HG03039 (cell line): ENCODE measurements around the gene OOSP3.
"Not testable (repeated sequence)": the region's sequence is repeated elsewhere in the genome, so short reads cannot be mapped to it uniquely, and the experiment has no call there.

Experiments used
- ATAC-seq: cut with Tn5 transposase; IDR thresholded peaks from one replicate; pipeline ENCODE4 v1.9.1; 2021; ENCODE audit warnings: mild to moderate bottlenecking, moderate library complexity; ENCODE audit not compliant: unreplicated experiment

Gene OOSP3, protein sequence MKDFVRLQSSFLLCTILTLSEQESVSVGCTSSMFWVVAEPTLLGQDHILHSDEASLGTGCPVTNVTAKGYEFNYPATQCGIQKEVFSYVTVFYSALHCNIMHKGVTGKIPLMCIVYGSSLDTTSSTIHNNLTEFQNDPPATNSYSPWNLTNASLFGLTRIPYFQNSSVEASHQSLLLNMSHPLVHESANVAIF

DNA sequence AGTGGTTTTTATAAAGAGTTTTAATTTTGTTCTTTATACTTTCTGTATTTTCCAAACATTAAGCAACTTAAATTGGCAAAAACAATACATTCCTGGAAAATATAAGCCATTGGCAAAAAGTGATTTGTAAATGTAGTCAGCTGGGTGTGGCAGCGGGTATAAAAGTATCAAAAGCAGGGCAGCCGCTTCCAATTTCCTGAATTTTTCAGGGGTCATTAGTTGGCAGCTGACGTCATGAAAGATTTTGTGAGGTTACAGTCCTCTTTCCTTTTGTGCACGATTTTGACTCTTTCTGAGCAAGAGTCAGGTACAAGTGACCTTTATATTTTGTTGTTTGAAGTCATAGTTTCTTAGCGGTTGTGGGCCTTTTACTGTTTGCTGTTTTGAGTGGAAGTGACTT lies at the start of gene OOSP3:
Gene OOSP3, plus strand, starts transcription at position 208 of the 400 bp plus-strand sequence. Its CDS starts 27 bp downstream, at position 235.
- no peak for ATAC-seq

DNA sequence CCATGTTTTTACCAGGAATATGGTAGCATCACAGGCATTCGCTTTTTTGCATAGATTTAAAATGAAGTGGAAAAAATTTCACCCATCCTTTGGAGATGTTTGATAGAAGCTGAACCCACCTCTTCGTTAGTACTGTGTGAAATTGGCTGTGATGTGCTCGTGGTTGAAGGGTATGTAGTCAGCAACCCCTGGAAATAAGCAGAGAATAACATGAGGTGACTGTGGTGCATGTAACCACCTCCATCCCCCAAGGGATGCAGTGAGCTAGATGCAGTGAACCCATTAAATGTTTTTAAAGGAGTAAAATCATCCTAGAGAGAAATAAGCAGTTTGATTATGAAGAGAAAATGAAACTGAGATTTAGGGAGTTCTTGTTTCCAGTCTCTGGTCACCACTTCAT lies 49.2 kb upstream of the OOSP3 start:
- no peak for ATAC-seq

DNA sequence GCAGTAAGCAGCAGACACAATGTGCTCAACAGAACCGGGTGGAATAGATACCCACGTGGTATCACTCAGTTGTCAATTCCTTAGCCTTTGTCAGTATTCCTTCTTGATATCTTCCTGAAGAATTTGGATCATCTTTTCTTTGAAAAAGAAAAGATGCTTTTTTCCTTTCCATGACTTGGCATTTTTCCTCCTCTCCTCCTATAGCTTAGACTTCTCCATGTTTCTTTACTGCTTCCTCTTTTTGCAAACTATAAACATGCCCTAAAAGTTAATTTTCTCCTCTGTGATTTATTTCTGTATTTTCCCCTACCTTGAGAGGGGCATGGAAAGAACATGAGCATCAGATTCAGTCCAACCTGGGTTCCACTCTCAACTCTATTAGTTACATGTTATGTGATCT lies 45.0 kb upstream of the OOSP3 start:
- no peak for ATAC-seq

DNA sequence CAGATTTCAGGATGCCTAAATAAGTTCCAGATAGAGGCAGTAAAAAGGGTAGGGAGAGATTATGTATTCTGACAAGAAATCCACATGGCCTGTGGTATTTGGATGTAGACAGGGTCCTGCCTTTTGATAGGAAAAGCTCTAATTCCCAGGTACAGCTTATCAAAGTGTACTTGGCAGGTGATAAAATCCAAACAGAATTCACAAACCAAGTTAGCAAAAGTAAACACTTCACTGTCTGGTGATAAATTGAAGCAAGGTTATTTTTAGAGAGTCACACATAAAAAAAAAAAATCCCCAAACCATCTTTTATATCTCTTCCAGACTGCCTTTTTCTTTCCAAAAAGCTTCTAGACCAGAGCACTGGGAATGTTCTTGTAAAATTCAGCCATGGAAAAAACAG lies 39.0 kb upstream of the OOSP3 start:
- no peak for ATAC-seq

DNA sequence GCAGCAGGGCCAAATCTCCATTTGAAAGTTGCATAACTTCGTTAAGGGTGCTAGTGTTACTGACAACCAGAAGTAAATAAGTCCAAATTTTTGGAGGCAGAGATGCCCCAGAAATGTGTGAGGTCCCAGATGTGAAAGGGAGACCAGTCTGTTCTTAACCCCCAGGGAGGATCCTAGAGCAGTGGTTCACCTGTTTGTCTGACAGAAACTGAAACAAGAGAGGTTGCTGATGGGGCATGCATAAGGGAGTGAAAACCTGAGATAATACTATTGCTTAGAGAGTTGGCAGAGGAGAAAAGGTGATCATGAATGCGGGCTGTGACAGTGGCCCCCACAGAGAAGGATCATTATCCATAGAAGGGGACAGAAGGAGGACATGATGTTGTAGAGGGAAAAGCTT lies 37.1 kb upstream of the OOSP3 start:
- ATAC-seq, result no peak

DNA sequence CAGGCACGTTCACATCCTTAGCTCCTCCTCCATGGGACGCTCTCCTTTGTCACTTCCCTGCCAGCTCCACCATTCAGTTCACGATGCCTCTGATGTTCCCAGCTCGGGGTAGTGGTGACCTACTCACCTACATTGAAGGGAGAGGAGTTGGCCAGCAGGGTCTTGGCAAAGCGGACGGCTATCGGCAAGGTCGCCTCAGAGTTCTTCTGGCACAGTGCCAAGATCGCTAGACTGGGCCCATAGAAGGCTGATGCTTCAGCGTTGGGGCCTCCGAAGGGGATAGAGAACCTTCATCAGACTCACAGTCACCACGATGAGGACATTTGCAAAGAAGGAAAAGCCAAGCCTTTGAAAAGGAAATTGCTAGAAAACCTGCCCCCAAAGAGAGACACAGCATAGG lies 36.3 kb upstream of the OOSP3 start:
- ATAC-seq, result no peak

DNA sequence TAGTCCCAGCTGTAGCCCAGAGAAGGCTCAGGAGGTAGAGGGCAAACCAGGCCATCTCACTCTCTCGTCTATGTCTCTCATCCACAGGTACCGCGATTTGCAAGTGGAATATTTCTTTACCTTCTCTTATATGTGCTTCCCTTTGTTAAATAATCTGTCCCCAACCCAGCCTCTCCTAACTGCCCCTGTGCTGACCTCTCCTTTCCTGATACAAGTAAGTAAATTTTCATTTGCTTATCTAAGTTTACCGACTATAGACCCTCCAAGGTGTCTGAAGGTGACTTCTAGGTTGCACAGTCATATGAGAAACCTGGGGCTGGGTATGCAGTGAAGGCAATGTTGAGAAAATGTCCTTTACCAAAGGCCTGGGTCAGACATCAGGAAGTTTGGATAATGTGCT lies 33.2 kb upstream of the OOSP3 start, which contains the start of gene CBLIF:
Gene CBLIF, minus strand, starts transcription at position 101 of the 400 bp plus-strand sequence. Its CDS starts 46 bp downstream, at position 55.
- ATAC-seq, result no peak

DNA sequence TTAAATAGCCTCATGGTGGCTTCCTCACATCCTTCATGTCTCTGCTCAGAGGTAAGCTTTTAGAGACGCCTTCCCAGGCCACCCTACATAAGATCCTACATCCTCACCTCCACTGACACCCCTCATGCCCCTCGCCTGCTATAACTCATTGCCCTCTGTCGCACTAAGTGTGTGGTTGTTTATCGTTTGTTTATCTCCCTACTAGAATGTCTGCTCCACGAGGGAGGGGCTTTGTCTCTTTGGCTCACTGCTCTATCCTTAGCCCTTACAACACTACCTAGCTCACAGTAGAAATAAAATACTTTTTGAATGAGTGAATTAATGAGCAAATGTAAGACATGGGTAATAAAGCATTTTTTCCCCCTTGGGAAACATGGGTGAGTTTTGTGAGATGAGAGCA lies 32.0 kb upstream of the OOSP3 start:
- ATAC-seq, result no peak

DNA sequence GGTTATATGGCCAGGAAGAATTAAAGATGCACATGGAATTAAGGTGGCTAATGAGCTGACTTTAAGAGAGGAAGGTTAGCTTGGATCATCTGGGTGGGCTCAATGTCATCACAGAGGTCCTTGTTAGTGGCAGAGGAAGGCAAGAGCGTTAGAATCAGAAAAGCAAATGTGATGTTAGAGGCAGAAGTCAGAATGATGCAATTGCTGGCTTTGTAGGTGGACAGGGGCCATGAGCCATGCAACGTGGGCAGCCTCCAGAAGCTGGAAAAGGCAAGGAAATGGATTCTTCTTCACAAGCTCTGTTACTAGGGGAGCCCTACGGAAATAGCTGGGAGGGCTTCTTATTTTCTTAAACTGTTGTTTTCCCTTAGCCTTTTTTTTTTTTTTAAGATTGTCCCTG lies 31.0 kb upstream of the OOSP3 start:
- no peak for ATAC-seq

DNA sequence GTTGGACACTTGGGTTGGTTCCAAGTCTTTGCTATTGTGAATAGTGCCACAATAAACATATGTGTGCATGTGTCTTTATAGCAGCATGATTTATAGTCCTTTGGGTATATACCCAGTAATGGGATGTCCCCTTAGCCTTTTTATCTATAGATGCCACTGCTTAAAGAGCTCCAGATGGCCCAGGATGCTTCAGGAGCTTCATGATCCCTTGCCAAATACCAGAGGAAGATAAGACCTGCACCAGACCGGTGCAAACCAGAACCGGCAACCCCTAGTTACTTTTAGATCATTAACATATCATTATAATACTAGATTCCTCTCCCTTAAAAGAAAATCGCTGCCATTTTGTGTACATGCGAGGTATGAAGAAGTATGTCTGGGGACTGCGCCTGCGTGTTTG lies 30.1 kb upstream of the OOSP3 start:
- ATAC-seq, result not testable (repeated sequence)

DNA sequence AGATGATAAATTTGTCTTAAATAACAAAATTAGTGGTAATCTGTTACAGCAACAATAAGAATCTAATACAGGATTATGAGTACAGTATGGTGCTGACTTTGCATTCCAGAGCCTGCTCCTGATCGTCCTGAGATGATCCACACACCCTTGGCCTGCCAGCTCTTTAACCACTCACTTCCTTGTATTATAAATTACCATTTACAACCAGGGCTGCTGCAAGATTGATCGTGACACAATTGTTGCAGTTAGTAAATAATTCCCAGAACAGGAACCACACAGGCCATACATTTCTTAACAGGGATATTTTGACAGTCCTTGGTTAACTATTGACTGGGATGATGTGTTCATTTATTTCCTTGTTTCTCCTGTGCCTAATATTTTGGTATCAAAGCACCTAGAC lies 29.5 kb upstream of the OOSP3 start:
- ATAC-seq, result no peak

DNA sequence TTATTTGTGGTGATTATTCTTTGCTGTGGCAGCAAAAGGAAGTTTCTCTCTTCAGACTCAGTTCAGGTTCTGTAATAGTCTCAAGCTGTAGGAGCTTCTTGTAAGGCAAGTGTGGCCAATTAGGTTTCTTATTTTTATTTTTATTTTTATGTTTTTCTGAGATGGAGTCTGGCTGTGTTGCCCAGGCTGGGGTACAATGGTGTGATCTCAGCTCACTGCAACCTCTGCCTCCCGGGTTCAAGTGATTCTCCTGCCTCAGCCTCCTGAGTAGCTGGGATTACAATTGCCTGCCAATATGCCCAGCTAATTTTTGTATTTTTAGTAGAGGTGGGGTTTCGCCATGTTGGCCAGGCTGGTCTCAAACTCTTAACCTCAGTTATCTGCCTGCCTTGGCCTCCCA lies 29.0 kb upstream of the OOSP3 start:
- ATAC-seq, result not testable (repeated sequence)

DNA sequence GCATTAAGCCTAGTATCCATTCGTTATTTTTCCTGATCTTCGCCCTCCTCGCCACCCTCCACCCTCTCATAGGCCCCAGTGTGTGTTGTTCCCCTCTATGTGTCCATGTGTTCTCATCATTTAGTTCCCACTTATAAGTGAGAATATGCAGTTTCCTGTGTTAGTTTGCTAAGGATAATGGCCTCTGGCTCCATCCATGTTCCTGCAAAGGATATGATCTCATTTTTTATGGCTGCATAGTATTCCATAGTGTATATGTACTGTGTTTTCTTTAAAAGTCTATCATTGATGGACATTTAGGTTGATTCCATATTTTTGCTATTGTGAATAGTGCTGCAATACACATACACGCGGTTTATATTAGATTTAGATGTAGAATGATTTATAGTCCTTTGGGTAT lies 27.2 kb upstream of the OOSP3 start:
- not testable (repeated sequence) for ATAC-seq

DNA sequence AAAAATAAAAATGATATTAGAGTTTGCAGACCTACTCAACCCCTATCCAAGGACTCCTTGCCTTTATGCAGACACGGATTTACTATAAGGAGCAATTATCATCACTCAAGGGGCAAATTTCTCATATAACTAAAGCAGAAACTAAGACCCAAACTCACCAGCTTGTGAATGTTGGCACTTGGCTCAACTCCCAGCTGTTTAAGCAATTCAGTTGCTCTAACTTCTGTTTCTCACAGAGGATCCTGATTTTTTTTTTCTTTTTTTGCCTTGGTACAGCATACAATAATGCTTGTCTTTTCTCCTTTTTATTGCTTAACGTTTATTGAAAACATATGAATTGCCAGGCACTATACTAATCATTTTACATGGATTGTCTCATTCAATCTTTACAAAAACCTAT lies 23.7 kb upstream of the OOSP3 start:
- no peak for ATAC-seq

DNA sequence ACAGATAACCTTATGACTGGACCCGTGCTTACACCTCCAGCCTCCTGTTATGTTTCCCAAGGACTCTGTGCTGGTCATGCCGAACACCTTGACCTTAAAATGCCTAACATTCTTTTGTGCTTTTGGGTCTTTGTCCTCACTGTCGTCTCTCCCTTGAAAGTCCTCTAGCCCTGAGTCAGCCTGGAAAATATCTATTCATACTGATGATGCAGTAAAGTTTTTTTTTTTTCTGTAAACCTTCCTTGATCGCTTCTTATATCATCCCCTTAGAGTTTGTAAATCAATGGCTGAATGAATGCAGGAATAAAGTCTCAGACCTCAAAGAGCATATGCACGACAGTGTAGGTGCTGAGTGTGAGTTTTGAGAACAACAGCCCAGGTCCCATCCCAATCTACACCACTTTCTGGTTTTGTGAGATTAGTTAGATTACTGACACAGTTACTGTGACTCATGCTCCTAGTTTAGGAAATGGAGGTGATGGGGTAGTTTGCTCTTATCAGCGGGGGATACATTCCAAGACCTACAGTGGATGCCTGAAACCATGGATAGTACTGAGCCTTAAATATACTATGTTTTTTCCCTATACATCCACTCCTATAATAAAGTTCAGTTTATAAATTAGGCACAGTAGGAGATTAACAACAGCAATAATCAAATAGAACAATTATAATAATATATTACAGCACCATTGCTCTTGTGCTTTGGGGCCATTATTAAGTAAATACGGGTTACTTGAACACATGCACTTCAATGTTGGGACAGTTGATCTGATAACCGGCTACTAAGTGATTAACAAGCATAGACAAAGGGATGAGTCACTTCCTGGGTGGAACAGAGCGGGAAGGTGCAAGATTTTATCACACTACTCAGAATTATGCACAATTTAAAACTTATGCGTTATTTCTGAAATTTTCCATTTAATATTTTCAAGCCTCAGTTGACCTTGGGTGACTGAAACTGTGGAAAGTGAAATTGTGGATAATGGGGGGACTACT lies 20.8 kb upstream of the OOSP3 start:
- no peak for ATAC-seq

DNA sequence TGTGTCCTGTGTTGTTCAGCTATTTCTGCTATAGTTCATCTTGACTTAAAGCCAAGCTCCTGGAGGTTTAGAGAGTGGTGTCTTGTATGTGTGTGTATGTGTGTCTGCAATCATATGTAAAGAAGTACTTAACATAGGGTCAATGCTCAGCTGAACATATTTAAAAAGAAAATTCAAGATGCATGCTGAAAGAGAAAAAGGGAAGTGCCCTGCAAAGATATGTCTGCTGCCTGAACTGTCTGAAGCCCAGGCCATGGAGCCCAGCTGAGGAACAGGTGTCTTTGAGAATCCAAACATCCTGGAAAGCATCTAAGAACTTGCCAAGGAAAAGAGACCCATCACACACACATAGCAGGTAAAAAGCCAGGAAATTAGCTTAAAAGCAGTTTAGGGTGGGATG lies 18.9 kb upstream of the OOSP3 start:
- ATAC-seq, result no peak

DNA sequence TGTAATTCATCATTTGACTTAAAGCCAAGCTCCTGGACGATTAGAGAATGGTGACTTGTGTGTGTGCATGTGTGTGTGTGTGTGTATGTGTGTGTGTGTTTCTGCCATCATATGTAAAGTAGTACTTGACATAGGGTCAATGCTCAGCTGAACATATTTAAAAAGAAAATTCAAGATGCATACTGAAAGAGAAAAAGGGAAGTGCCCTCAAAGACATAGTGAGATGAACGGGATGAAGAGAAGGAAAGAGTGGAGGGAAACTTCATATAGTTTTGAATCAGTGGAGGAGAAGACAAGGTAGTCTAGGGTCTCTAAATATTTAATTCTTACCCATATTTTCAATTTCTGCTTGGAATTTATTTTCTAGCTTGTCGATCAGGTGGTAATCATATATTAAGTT lies 16.3 kb upstream of the OOSP3 start:
- no peak for ATAC-seq

DNA sequence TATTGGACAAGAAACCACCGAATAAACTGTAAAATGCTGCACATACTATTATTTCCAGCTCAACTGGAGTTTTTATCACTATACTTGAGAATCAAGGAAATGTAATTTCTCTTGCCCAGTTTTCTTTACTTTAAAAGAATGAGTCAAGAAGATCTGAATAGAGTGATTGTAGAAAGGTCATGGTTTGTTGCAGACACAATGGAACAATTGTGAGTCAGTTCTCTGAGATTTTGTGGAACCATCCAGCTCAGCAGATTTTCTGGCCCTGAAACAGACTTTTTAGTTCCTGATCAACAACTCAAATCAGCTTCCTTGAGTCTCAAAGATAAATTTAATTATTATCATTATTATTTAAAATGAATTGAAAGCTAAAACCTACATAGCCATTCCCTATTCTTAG lies 13.6 kb upstream of the OOSP3 start:
- no peak for ATAC-seq

DNA sequence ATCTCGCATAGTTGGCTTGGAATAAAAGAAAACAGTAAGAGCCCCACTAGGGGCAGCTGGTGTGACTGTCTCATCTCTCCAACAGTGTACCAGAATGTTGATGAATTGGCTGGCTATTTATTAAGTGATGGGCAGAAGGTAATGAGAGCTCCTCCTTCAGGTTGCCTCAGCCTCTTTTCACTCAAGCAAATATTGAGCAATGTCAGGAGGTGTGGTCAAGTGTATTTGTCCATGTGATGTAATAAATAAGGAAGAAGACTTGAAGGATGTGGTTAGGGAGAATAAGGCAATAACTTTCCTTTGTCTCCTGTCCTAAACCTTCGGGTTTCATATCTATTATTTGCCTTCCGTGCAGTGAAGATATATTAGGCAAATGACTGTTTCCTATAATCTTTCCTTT lies 12.2 kb upstream of the OOSP3 start, which contains the start of gene TCN1:
Gene TCN1, minus strand, starts transcription at position 91 of the 400 bp plus-strand sequence. Its CDS starts 17 bp downstream, at position 74.
- ATAC-seq, result no peak

DNA sequence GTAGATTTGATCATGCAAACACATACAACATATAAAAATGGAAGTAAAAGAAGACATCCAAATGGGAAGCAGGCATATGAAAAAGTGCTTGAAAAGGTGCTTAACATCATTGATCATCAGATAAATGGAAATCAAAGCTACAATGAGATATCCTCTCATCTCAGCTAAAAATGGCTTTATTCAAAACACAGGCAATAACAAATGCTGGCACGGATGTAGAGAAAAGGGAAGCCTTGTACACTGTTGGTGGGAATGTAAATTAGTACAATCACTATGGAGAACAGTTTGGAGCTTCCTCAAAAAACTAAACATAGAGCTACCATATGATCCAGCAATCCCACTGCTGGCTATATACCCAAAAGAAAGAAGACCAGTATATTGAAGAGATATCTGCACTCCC lies 11.7 kb upstream of the OOSP3 start:
- no peak for ATAC-seq

DNA sequence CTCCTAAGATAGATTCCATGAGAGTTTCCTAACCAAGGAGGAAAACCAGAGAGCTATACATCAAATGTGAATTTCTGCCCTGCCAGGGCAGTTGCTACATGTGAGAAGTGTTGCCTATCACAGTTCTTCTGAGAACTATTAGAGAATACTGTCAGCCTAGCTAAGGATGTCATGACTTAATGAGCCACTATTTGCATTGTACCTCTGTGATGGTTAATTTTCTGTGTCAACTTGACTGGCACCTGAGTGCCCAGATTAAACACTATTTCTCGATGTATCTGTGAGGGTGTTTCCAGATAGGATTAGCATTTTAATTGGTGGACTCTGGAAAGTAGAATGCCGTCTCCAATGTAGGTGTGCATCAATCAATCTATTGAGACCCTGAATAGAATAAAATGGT lies 10.6 kb upstream of the OOSP3 start:
- ATAC-seq, result no peak

DNA sequence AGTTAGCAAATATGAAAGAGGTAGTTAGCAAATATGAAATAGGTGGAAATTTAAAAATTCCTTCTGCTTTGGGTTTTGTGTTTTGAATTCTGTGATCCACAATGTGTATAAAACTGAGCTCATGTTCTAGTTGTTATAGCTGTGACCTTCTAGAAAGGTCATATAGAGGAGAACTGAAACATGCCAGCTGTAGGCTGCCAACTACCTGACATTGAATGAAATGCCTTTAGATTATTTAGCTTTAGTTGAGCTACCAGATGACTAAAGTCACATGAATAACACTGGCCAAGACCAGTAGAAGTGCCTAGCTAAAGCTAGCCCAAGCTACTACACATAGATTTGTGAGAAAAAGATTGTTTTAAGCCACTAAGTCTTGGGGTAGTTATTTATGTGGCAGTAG lies 6.5 kb upstream of the OOSP3 start:
- ATAC-seq, result no peak
